Ovary (tissue), 1 donor: Measurements from ENCODE around the gene PTPRK.

ENCODE experiments used
- EP300 ChIP-seq: sonication (generic); formaldehyde crosslinking; IDR thresholded peaks from one replicate; pipeline ENCODE4 v1.6.1; 2017; ENCODE audit warnings: antibody characterized with exemption
- POLR2A ChIP-seq: fragments of 450-650 bp; IDR thresholded peaks from one replicate; pipeline ENCODE4 v1.6.1; 2017; ENCODE audit warnings: antibody characterized with exemption, mild to moderate bottlenecking, moderate library complexity

DNA sequence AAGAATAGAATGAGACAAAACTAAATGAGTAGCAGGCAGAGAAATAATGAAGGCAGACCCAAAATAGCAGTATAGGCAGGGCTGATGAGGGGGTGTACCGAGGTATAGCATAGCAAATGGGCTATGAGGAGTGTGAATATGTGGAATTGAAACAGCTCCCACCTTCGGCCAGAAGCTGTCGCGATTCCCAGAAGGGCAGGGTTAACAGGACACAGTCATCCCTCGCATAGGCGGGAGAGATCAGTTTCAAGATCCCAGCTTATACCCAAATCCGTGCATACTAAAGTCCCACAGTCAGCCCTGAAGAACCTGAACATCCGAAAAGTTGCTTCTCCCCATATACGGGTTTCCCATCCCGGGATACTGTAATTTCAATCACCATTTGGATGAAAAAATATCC lies 82.7 kb downstream of the PTPRK start:
- TF ChIP-seq EP300 (no peak), POLR2A (no peak)
